ENCODE results near the gene ALDH3B1. TPM values are rescaled to one million over a fixed set of nuclear protein-coding genes. Genes with fewer than 3 reads are reported as not detected.

Gene ALDH3B1
- total RNA-seq, 1 experiment from 2014 or later: 41.6 TPM

- peaks cover 8% of the 10 kb centered on the region for H3K4me1 Mint-ChIP-seq (ENCODE audit: low read depth, unreplicated experiment)
- CTCF ChIA-PET: no interaction called here
- no peak overlapping the region for H3K27ac Mint-ChIP-seq (ENCODE audit: unreplicated experiment)
- no peaks in the 10 kb centered on the region for H3K27me3 Mint-ChIP-seq (ENCODE audit: unreplicated experiment)
- no TSS peak for BruUV-seq (replicated peaks)
- H3K36me3 Mint-ChIP-seq (ENCODE audit: insufficient read depth, unreplicated experiment): peaks cover 12% of the 10 kb centered on the region
- intact Hi-C loops (cut with micrococcal nuclease; ENCODE audit: unreplicated experiment): no loop called here
- no peak for TF ChIP-seq CTCF (IDR thresholded peaks at IDR 0.05; ENCODE audit: unreplicated experiment)
- no peak for DNase-seq
- H3K9me3 Mint-ChIP-seq (ENCODE audit: low read depth, unreplicated experiment): no peaks in the 10 kb centered on the region
- H3K4me3 Mint-ChIP-seq (ENCODE audit: low read depth, unreplicated experiment): no peak overlapping the region
These were observed 34.8 kb downstream of the ALDH3B1 start for GRCh38 chr11:68044898-68045351.

- CTCF ChIA-PET: interaction anchor here (0.6 kb wide), 1 partner anchor 514 kb away, joined by 3 read pairs; no protein-coding TSS in a partner anchor
- no peak for DNase-seq
- H3K4me1 Mint-ChIP-seq (ENCODE audit: low read depth, unreplicated experiment): no peaks in the 10 kb centered on the region
- intact Hi-C loops (cut with micrococcal nuclease; ENCODE audit: unreplicated experiment): no loop called here
- no TSS peak for BruUV-seq (replicated peaks)
- peaks cover 34% of the 10 kb centered on the region for H3K36me3 Mint-ChIP-seq (ENCODE audit: insufficient read depth, unreplicated experiment)
- no peak for TF ChIP-seq CTCF (IDR thresholded peaks at IDR 0.05; ENCODE audit: unreplicated experiment)
- H3K4me3 Mint-ChIP-seq (ENCODE audit: low read depth, unreplicated experiment): no peak overlapping the region
- H3K27me3 Mint-ChIP-seq (ENCODE audit: unreplicated experiment): no peaks in the 10 kb centered on the region
- no peaks in the 10 kb centered on the region for H3K9me3 Mint-ChIP-seq (ENCODE audit: low read depth, unreplicated experiment)
- no peak overlapping the region for H3K27ac Mint-ChIP-seq (ENCODE audit: unreplicated experiment)
These were observed 37.5 kb downstream of the ALDH3B1 start for GRCh38 chr11:68047437-68048290.

GRCh38 chr11:68048681-68049508 lies 38.8 kb downstream of the ALDH3B1 start:
- no peak overlapping the region for H3K27ac Mint-ChIP-seq (ENCODE audit: unreplicated experiment)
- H3K9me3 Mint-ChIP-seq (ENCODE audit: low read depth, unreplicated experiment): no peaks in the 10 kb centered on the region
- CTCF ChIA-PET: no interaction called here
- no TSS peak for BruUV-seq (replicated peaks)
- no peak overlapping the region for H3K4me3 Mint-ChIP-seq (ENCODE audit: low read depth, unreplicated experiment)
- intact Hi-C loops (cut with micrococcal nuclease; ENCODE audit: unreplicated experiment): no loop called here
- H3K27me3 Mint-ChIP-seq (ENCODE audit: unreplicated experiment): no peaks in the 10 kb centered on the region
- H3K36me3 Mint-ChIP-seq (ENCODE audit: insufficient read depth, unreplicated experiment): peaks cover 47% of the 10 kb centered on the region
- TF ChIP-seq CTCF (IDR thresholded peaks at IDR 0.05; ENCODE audit: unreplicated experiment): no peak
- H3K4me1 Mint-ChIP-seq (ENCODE audit: low read depth, unreplicated experiment): no peaks in the 10 kb centered on the region
- no peak for DNase-seq

GRCh38 chr11:68049509-68050370 lies 39.6 kb downstream of the ALDH3B1 start:
- no peaks in the 10 kb centered on the region for H3K27me3 Mint-ChIP-seq (ENCODE audit: unreplicated experiment)
- no peaks in the 10 kb centered on the region for H3K4me1 Mint-ChIP-seq (ENCODE audit: low read depth, unreplicated experiment)
- no peaks in the 10 kb centered on the region for H3K9me3 Mint-ChIP-seq (ENCODE audit: low read depth, unreplicated experiment)
- no peak for TF ChIP-seq CTCF (IDR thresholded peaks at IDR 0.05; ENCODE audit: unreplicated experiment)
- no peak for DNase-seq
- no TSS peak for BruUV-seq (replicated peaks)
- H3K4me3 Mint-ChIP-seq (ENCODE audit: low read depth, unreplicated experiment): no peak overlapping the region
- peaks cover 50% of the 10 kb centered on the region for H3K36me3 Mint-ChIP-seq (ENCODE audit: insufficient read depth, unreplicated experiment)
- no peak overlapping the region for H3K27ac Mint-ChIP-seq (ENCODE audit: unreplicated experiment)
- intact Hi-C loops (cut with micrococcal nuclease; ENCODE audit: unreplicated experiment): no loop called here
- CTCF ChIA-PET: no interaction called here

Measured in Calu3 (cell line).